GM12864 (cell line): ENCODE results near the gene DENND2D.
"Not testable (repeated sequence)": the region's sequence is repeated elsewhere in the genome, so short reads cannot be mapped to it uniquely, and the experiment has no call there.

Source experiments
- DNase-seq: peaks from one replicate; pipeline ENCODE4 v3.0.0-alpha.2; 2011; ENCODE audit warnings: low read depth
- H3K4me3 ChIP-seq: 2 replicates; pipeline ENCODE4 v1.5.1; 2011; ENCODE audit warnings: mild to moderate bottlenecking, low read depth, low read length, control low read depth
- TF ChIP-seq, protein P1 (sequence below): IDR thresholded peaks from 2 replicates; pipeline ENCODE4 v1.5.1; 2011; ENCODE audit warnings: low read depth, mild to moderate bottlenecking, moderate library complexity, low read length, control low read depth, inconsistent platforms; ENCODE audit errors: missing control alignments

The DENND2D gene

DNA sequence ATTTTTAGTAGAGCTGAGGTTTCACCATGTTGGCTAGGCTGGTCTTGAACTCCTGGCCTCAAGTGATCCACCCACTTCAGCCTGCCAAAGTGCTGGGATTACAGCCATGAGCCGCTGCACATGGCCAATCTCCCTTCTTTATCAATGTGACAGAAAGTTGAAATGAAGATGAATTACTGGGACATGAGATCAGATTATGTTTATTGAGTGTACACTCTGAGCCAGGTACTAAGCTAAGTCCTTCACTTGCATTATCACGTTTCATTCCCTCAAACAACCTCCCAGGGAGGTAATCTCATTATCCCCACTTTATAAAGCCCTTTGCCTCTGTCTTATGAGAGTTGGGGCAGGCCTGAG, 20.8 kb upstream of the DENND2D start:
- TF ChIP-seq, protein P1, sequence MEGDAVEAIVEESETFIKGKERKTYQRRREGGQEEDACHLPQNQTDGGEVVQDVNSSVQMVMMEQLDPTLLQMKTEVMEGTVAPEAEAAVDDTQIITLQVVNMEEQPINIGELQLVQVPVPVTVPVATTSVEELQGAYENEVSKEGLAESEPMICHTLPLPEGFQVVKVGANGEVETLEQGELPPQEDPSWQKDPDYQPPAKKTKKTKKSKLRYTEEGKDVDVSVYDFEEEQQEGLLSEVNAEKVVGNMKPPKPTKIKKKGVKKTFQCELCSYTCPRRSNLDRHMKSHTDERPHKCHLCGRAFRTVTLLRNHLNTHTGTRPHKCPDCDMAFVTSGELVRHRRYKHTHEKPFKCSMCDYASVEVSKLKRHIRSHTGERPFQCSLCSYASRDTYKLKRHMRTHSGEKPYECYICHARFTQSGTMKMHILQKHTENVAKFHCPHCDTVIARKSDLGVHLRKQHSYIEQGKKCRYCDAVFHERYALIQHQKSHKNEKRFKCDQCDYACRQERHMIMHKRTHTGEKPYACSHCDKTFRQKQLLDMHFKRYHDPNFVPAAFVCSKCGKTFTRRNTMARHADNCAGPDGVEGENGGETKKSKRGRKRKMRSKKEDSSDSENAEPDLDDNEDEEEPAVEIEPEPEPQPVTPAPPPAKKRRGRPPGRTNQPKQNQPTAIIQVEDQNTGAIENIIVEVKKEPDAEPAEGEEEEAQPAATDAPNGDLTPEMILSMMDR: no peak
- H3K4me3 ChIP-seq: no peak overlapping the region
- DNase-seq: no peak

GRCh38 chr1:111220302-111220890, 19.9 kb upstream of the DENND2D start:
- TF ChIP-seq, protein P1: no peak
- H3K4me3 ChIP-seq: no peak overlapping the region
- DNase-seq: no peak

GRCh38 chr1:111219557-111220286, 19.3 kb upstream of the DENND2D start:
- TF ChIP-seq, protein P1: no peak
- no peak overlapping the region for H3K4me3 ChIP-seq
- peak; percentile 98 for DNase-seq

GRCh38 chr1:111218701-111219556, 18.5 kb upstream of the DENND2D start:
- TF ChIP-seq, protein P1: no peak
- no peak overlapping the region for H3K4me3 ChIP-seq
- no peak for DNase-seq

DNA sequence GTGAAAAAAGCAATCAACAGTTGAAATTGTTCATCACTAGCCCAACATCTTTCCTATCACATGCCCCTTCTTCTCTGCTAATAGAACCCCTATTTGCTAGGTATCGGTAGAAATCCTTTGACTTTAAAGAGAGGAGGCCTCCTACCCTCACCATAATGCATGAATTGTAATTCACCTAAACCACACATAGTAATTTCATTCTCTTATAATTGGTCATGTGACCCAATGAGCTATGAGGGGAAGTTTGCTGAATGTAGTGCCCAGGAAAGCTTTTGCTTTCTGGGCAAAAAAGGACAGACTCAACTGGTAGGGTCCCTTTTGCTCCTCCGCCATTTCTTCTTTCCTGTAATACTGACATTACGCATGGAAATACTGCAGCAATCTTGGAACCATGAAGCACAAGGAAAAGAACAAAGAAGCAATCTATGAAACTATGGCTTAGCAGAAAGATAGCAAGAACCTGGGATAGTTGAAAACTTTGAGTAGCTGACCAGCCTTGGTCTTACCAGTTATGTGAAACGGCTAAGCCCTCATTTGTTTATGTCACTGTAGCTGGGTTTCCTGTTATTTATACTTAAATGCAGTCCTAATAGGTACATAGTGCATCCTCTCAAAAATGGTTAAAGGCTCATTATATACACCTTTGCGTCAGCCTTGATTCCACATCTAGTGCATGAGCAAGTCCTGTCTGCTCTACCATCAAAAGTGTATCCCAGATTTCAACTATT, 16.9 kb upstream of the DENND2D start:
- DNase-seq: no peak
- TF ChIP-seq, protein P1: no peak
- no peak overlapping the region for H3K4me3 ChIP-seq

GRCh38 chr1:111216751-111217150, 16.3 kb upstream of the DENND2D start:
- DNase-seq: no peak
- TF ChIP-seq, protein P1: no peak
- no peak overlapping the region; the same call in 1 of the 2 replicates for H3K4me3 ChIP-seq

DNA sequence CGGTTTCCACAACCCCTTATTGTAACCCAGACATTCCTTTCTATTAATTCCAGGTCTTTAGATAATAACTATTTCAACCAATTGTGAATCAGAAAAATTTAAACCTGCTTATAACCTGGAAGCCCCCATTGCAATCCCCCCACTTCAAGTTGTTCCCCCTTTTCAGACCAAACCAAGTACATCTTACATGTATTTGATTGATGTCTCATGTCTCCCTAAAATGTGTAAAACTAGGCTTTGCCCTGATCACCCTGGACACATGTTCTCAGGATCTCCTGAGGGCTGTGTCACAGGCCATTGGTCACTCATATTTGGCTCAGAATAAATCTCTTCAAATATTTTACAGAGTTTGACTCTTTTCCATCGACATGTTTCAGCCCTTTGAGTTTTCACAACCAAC, 14.8 kb upstream of the DENND2D start:
- DNase-seq: not testable (repeated sequence)
- peak overlapping the region; percentile 17; the same call in 1 of the 2 replicates for H3K4me3 ChIP-seq
